Measurements from ENCODE around the gene IFI30. TPM values are rescaled to one million over a fixed set of nuclear protein-coding genes. Genes with fewer than 3 reads are reported as not detected.

IFI30 gene
- total RNA-seq, 1 donor from 2014 or later, result 682 TPM

DNA sequence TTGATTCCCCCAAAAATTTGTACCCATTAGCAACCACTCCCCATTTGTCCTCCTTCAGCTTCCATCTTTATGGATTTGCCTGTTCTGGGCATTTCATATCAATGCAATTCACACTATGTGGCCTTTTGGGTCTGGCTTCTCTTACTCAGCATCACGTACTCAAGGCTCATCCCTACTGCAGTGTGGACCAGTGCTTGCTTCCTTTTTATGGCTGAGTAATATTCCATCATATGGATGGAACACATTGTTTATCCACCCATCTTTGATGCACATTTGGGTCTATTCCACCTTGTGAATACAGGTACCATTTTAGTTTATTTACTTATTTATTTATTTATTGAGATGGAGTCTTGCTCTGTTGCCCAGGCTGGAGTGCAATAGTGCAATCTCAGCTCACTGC lies 33.1 kb upstream of the IFI30 start:
- no peak overlapping the region for H3K27ac ChIP-seq
- DNase-seq, result no peak
- H3K36me3 ChIP-seq, result peaks cover 83% of the 10 kb centered on the region
- H3K9me3 ChIP-seq, result no peaks in the 10 kb centered on the region
- no peak for ATAC-seq
- intact Hi-C loops (cut with DNase I), result no loop called here
- no peaks in the 10 kb centered on the region for H3K4me1 ChIP-seq
- no peak overlapping the region for H3K4me3 ChIP-seq
- H3K27me3 ChIP-seq (ENCODE audit: low read depth), result no peaks in the 10 kb centered on the region
- TF ChIP-seq, protein P1, sequence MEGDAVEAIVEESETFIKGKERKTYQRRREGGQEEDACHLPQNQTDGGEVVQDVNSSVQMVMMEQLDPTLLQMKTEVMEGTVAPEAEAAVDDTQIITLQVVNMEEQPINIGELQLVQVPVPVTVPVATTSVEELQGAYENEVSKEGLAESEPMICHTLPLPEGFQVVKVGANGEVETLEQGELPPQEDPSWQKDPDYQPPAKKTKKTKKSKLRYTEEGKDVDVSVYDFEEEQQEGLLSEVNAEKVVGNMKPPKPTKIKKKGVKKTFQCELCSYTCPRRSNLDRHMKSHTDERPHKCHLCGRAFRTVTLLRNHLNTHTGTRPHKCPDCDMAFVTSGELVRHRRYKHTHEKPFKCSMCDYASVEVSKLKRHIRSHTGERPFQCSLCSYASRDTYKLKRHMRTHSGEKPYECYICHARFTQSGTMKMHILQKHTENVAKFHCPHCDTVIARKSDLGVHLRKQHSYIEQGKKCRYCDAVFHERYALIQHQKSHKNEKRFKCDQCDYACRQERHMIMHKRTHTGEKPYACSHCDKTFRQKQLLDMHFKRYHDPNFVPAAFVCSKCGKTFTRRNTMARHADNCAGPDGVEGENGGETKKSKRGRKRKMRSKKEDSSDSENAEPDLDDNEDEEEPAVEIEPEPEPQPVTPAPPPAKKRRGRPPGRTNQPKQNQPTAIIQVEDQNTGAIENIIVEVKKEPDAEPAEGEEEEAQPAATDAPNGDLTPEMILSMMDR (IDR thresholded peaks at IDR 0.05), result no peak

DNA sequence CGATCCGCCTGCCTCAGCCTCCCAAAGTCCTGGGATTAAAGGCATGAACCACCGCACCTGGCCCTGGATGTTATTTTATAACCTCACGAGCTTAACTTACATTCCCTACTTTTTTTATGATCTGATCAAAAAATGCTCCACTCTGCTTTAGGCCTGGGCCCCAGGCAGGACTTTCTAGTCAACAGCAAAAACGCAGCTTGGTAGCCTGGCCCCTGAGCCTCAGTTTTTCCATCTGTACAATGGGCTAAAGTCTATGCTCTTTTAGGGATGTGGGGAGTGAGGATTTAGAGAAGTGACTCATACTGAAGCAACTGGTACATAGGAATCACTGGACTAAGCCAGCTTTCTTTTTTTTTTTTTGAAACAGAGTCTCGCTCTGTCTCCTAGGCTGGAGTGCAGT lies 32.6 kb upstream of the IFI30 start:
- DNase-seq (no peak), ATAC-seq (no peak)
- no peaks in the 10 kb centered on the region for H3K4me1 ChIP-seq
- TF ChIP-seq, protein P1 (IDR thresholded peaks at IDR 0.05), result no peak
- no peaks in the 10 kb centered on the region for H3K27me3 ChIP-seq (ENCODE audit: low read depth)
- H3K27ac ChIP-seq, result no peak overlapping the region
- intact Hi-C loops (cut with DNase I), result no loop called here
- H3K36me3 ChIP-seq, result peaks cover 83% of the 10 kb centered on the region
- no peak overlapping the region for H3K4me3 ChIP-seq
- H3K9me3 ChIP-seq, result no peaks in the 10 kb centered on the region

DNA sequence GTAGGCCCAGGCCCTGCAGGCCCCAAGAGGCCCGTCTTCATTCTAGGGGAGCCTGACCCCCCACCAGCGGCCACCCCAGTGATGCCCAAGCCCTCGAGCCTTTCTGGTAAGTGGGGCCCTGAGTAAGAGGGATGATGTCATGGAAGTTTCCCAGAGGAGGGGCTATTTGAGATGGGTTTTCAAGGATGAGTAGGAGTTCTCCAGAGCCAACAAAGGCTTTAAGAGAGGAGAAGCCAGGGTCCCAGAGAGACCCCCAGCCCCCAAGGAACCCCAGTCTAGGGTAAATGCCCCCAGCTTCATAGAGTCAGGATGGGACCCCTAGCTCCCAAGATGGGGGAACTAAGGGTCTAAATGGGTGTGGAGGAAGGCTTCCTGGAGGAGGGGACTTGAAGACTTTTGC lies 29.7 kb upstream of the IFI30 start:
- Histone ChIP-seq H3K27me3 (ENCODE audit: low read depth) (no peaks in the 10 kb centered on the region), H3K4me1 (no peaks in the 10 kb centered on the region), H3K27ac (no peak overlapping the region), H3K36me3 (peaks cover 83% of the 10 kb centered on the region), H3K4me3 (no peak overlapping the region), H3K9me3 (no peaks in the 10 kb centered on the region)
- TF ChIP-seq, protein P1 (IDR thresholded peaks at IDR 0.05), result no peak
- no peak for ATAC-seq
- intact Hi-C loops (cut with DNase I), result no loop called here
- no peak for DNase-seq

DNA sequence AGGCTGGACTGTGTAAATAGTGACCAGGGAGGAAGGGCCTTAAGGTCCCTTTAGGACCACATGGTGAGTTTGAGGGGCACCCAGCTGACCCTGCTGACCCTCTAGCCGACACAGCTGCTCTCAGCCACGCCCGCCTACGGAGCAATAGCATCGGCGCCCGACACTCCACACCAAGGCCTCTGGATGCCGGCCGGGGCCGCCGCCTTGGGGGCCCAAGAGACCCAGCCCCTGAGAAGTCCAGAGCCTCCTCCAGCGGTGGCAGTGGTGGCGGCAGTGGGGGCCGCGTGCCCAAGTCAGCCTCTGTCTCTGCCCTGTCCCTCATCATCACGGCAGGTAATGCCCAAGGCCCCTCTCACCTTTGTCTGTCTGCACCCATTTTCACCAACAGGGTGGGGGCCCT lies 29.3 kb upstream of the IFI30 start:
- Histone ChIP-seq H3K27me3 (ENCODE audit: low read depth) (no peaks in the 10 kb centered on the region), H3K4me3 (no peak overlapping the region), H3K27ac (no peak overlapping the region), H3K4me1 (no peaks in the 10 kb centered on the region), H3K36me3 (peaks cover 78% of the 10 kb centered on the region), H3K9me3 (no peaks in the 10 kb centered on the region)
- TF ChIP-seq, protein P1 (IDR thresholded peaks at IDR 0.05), result no peak
- no peak for DNase-seq
- no peak for ATAC-seq
- intact Hi-C loops (cut with DNase I), result no loop called here

DNA sequence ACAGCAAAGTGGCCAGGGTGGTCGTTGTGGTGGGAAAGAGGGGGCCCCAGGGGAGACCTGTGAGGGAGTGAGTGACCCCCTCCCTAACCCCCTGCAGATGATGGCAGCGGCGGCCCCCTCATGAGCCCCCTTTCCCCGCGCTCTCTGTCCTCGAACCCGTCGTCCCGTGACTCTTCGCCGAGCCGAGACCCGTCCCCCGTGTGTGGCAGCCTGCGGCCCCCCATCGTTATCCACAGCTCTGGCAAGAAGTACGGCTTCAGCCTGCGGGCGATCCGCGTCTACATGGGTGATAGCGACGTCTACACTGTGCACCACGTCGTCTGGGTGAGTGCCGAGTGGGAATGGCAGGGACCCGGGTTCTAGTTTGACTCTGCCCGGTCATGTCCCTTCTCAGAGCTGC lies 28.7 kb upstream of the IFI30 start:
- Histone ChIP-seq H3K27ac (no peak overlapping the region), H3K36me3 (peaks cover 76% of the 10 kb centered on the region), H3K4me3 (no peak overlapping the region), H3K9me3 (no peaks in the 10 kb centered on the region), H3K4me1 (no peaks in the 10 kb centered on the region), H3K27me3 (ENCODE audit: low read depth) (no peaks in the 10 kb centered on the region)
- TF ChIP-seq, protein P1 (IDR thresholded peaks at IDR 0.05), result no peak
- intact Hi-C loops (cut with DNase I), result no loop called here
- DNase-seq, result no peak
- no peak for ATAC-seq

All from lower lobe of right lung (tissue), 2 donors.